HPDE6-E6E7 (cell line): ENCODE results near the gene MPEG1.
A peak's percentile ranks its signal among the peaks of the same experiment; 100 is the strongest.

ENCODE experiments used
- DNase-seq: peaks from one replicate; pipeline ENCODE4 v3.0.0; 2011; ENCODE audit warnings: missing footprints; ENCODE audit errors: extremely low spot score

MPEG1 gene

DNA sequence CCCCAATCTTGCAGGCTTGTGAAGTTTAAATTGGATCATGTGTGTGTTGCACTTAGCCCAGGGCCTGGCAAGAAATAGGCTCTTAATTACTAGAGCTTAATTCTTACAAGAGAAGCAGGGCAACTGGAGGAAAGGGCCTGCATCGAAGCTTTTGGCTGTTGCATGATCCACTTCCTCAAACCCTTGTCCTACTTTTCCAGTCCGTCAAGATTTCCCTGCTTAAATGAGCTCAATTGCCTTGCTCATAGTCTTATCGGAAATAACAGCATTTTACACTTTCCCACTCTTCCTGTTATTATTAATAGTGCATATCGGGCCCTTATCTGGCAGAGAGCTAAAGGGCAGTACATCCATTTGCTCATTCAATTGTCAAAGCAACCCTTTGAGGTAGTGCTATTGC, 22.7 kb downstream of the MPEG1 start:
- no peak for DNase-seq

- no peak for DNase-seq
Observed at GRCh38 chr11:59188954-59189353, 23.8 kb downstream of the MPEG1 start.

GRCh38 chr11:59187587-59187986, 25.1 kb downstream of the MPEG1 start:
- DNase-seq = no peak

GRCh38 chr11:59187035-59187434, 25.7 kb downstream of the MPEG1 start:
- no peak for DNase-seq

DNA sequence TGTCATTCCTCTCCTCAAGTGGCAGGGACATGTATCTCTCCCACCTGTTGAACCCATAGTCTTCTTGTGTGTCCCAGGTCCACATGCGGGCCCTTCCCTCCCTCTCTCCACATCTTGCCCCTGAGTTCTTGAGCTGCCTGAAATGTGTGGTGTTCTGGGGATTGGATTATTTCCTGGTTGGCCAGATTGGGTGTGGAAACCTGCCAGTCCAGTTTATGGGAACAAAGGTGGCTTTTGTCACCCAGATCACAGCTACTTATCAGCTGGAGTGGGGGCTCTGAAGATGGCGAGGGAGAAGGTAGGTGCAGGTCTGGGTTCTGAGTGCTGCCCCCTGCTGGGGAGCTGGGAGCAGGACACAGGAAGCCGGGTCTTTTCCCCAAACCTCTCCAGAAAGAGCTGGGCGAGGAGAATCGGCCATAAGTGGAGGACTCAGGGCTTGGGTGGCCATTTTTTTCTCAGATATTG, 26.6 kb downstream of the MPEG1 start:
- DNase-seq = peak; percentile 66

DNA sequence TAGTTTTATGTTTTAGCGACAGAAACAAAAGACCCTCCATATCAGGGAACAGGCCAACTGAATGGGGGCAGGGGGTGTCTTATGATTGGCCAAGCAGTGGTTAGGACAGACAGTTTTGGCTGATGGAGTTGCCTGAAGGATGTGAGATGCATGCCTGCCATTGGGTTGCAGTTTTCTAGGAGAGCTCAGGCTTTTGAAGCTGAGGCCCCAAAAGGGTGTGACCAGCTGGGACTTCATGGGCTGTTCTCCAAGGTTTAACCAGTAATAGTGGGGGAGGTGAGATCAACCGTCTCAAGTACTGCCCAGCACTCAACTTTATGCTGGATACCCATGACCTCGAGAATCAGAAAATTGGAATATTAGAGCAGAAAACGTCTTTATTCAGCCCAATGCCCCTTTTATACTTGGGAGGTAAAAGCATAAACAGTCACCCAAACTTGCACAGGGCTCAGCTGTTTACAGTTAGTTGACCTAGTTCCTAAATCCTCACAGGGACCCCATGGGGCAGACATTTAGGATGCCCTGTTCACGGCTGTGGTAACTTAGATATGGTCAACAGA, 27.3 kb downstream of the MPEG1 start:
- DNase-seq = no peak

DNA sequence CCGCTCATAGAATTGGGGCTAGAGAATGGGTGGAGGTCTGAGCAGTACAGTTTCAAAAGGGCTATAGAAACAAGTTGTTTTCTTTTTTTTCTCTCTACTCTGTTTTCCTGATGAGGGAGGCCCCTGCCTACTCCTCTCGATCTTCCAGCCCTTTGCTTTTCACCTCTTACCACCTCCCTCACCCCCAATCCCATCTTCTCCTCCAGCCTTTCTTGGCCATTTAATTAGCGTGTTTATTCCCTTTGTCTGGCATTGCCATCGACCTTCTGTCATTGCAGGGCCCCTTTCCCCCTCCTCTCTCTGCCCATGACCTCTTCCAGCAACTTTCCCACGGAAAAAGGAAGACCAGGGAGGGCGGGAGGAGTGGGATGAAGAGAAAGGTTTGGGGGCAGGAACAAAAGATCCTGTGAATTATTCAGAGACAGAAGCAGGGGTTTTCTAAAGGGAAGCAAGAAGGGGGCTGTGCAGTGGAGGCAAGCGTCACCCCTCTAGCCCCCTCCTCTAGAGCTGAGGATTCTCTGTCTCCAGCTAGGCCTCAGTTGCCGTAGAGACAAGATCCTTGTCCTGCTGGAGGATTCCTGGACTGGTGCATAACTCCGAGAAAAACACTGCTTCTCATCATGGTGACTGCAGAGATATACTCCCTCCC, 27.9 kb downstream of the MPEG1 start:
- DNase-seq = no peak

GRCh38 chr11:59183771-59184170, 29.0 kb downstream of the MPEG1 start:
- no peak for DNase-seq

DNA sequence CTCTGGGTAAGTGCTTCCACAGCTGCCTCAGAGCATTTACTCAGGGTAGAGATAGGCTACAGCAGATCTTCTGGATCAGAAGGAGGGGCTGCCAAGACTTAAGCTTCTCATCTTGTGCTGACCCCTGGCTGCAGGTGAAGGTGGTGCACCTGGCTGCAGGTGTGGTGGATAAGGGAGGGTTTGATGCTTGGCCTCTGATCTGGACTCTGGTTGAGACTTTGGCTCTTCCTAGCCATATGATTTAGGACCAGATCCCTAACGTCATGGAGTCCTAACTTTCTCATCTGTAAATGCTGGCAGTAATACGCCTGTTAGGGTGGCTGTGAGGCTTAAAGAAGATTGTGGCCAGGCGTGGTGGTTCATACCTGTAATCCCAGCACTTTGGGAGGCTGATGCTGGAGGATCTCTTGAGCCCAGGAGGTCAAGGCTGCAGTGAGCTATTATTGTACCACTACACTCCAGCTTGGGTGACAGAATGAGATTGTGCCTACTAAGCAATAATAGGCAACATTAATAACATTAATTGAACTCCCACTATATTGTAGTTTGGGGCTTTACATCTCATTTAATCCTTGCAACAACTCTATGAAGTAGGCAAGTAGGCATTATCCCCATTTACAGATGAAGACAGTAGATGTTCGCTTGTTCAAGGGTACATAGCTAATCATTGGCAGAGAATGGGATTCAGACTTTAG, 30.1 kb downstream of the MPEG1 start:
- DNase-seq = peak; percentile 57

- DNase-seq = no peak
Observed at GRCh38 chr11:59181746-59182456, 30.8 kb downstream of the MPEG1 start.

- DNase-seq = no peak
Observed at GRCh38 chr11:59180907-59181306, 31.8 kb downstream of the MPEG1 start.

- no peak for DNase-seq
Observed at GRCh38 chr11:59180168-59180776, 32.5 kb downstream of the MPEG1 start.

DNA sequence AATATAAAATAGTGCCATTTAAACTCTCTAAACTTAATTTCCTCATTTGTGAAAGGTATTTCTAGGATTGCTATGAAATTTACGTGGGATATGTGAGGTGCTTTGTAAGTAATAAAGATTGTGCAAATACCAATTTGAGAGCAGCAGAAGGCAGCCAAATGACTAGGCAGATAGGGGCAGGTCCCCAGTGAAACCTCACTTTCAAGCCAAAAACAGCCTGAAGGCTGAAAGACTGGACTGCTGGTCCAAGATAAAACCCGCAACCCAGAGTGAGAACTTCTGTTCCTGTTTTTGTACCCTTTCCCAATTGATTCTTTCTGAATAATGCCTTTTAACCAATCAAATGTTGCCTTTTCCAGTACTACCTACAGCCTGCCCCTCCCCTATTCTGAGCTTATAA, 33.6 kb downstream of the MPEG1 start:
- DNase-seq = no peak

DNA sequence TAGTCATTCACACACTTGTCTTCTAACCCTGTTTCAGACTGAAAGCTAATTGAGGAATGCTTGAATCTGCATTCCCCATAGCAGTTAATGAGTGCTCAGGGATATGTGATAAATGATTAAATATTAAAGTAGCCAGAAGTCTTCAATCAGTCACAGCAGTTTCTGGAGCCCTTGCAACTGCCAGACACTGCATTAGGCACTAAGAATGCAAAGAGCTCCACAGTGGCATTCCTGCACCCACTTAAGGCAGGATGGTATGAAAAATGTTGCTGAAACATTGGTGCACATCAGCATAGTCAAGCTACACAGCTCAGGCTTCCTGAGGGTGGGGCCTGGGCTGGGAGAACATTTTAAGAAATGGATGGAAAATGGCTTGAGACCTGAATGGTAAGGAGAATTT, 34.3 kb downstream of the MPEG1 start:
- no peak for DNase-seq

DNA sequence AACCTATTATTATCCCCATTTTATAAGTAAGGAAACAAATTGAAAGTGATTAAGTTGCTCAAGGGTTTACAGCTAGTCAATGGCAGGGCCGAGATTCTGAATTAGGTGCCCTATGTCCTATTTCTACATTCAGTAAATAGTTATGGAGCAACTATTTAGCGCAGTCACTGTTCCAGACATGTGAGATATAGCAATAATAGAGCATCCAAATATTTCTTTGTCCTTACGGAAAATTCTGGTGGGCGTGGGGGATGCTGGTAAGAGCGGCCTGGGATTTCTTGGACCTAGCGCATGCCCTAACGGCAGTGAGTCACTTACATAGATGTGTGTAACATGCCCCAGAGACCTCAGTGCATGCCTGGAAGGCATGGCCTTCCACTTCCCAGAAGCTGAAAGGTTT, 36.4 kb downstream of the MPEG1 start:
- DNase-seq = no peak

- DNase-seq = no peak
Observed at GRCh38 chr11:59175091-59175501, 37.6 kb downstream of the MPEG1 start.

DNA sequence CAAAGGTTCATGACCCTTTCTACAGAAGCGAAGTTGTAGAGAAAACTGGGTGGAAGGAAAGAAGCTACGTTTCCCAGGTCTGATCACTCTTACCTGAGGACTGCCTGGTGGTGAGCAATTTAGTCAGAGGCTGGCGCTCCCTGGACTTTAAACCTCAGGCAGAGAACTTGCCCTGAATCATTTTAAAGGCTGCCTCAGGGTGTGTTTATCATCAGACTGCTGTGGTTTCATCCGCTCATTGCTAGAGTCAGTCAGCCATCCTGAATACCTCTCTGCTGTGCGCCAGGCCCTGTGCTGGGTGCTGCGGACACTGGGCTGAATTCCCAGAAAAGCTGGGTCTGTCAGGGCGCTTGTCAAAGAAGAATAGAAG, 38.1 kb downstream of the MPEG1 start:
- DNase-seq = peak; percentile 81

DNA sequence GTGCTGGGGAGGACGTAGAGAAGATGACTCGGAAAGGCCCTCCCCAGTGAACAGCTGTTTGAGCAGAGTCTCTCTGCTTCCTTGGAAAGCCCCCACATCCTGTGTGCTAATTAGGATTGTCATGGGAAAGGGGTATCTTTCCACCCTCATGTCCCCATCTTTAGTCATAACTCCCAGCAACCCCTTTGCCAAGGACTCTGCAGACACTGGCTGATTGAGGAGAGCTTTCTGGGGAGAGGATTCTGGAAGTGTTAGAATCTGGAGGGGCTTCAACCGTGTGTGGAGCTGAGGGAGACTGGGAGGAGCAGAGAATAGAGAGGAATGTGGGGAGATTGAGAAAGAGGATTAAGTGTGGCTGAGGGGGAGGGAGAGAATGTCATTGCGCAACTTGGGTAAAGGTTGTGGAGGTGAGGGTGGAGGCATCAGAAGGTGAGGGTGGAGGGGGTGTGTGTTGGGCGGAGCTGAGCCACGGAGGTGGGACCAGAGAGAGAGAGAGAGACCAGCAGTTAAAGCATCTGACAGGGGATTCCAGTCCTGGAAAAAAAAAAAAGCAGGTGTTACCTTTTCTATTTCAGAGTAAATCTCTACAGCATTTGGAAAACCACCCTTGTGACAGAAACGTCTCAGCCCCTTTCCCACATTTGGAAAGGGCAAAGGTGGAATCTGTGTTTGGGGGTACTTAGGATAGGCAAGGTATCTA, 38.6 kb downstream of the MPEG1 start:
- DNase-seq = no peak

GRCh38 chr11:59173080-59173963, 39.4 kb downstream of the MPEG1 start:
- DNase-seq = no peak

DNA sequence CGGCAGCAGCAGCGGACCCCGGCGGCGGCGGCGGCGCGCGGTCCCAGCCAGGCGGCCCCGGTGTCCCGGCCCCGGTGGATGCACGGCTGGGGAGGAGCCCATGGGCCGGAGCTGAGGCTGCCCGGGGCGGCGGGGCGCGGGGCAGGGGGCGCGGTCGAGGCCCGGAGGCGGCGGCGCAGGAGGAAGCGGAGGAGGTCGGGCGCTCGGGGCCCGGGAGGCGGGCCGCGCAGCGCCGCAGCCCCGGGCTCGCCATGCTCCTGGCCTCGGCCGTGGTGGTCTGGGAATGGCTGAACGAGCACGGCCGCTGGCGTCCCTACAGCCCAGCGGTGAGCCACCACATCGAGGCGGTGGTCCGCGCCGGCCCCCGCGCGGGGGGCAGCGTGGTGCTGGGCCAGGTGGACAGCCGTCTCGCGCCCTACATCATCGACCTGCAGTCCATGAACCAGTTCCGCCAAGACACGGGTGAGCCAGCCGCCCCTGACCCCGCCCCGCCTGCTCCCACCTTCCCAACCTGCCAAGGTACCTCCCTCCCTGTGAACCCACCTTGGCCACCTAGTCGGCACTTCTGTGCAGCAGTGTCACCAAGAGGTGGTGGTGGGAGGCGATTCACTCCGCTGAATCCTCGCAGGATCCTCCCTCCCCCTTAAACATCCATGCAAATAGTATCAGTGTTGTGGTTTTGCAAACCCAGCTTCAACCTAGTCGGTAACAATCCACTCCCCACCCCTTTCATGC, 40.2 kb downstream of the MPEG1 start:
- DNase-seq = no peak
